ENCODE results near the gene TPSAB1. TPM values are rescaled to one million over a fixed set of nuclear protein-coding genes. Genes with fewer than 3 reads are reported as not detected.

The TPSAB1 gene
- total RNA-seq, 4 donors from 2014 or later: 39.8 to 94.6 (median 63.9) TPM

- peaks cover 89% of the 10 kb centered on the region for H3K27me3 ChIP-seq
- 69% methylated on average over 5 of the region's 7 CpGs; no CpG with 5 or more reads in 1 of the 2 donors for WGBS, 2 donors (ENCODE audit: low coverage in 1 of 2)
Measured at GRCh38 chr16:1274767-1275166, 34.3 kb downstream of the TPSAB1 start.

GRCh38 chr16:1275791-1276579, 35.5 kb downstream of the TPSAB1 start:
- H3K9me3 ChIP-seq: peaks cover 0 to 8% (median 0%) of the 10 kb centered on the region in 3 donors
- H3K27me3 ChIP-seq: peaks cover 88% of the 10 kb centered on the region
- no peak for TF ChIP-seq CTCF (IDR thresholded peaks at IDR 0.05)
- TF ChIP-seq EP300 (IDR thresholded peaks at IDR 0.05): no peak
- no peak for TF ChIP-seq POLR2A (IDR thresholded peaks at IDR 0.05)
- no peak for TF ChIP-seq POLR2AphosphoS5 (IDR thresholded peaks at IDR 0.05)
- WGBS, 2 donors (ENCODE audit: low coverage in 1 of 2): 50% methylated on average over 2 of the region's 30 CpGs; no CpG with 5 or more reads in 1 of the 2 donors
- H3K27ac ChIP-seq: no peak overlapping the region
- no peak for ATAC-seq
- H3K4me3 ChIP-seq: no peak overlapping the region
- peaks cover 0 to 11% (median 3%) of the 10 kb centered on the region in 3 donors for H3K4me1 ChIP-seq
- no peaks in the 10 kb centered on the region for H3K36me3 ChIP-seq

More at GRCh38 chr16:1274767-1275166, 34.3 kb downstream of the TPSAB1 start:
- Histone ChIP-seq H3K9me3 (peaks cover 0 to 8% (median 0%) of the 10 kb centered on the region in 3 donors), H3K4me1 (peaks cover 0 to 11% (median 3%) of the 10 kb centered on the region in 3 donors), H3K4me3 (no peak overlapping the region), H3K27ac (no peak overlapping the region), H3K36me3 (no peaks in the 10 kb centered on the region)
- no peak for ATAC-seq
- no peak for TF ChIP-seq EP300 (IDR thresholded peaks at IDR 0.05)
- no peak for TF ChIP-seq POLR2AphosphoS5 (IDR thresholded peaks at IDR 0.05)
- TF ChIP-seq CTCF (IDR thresholded peaks at IDR 0.05): no peak
- TF ChIP-seq POLR2A (IDR thresholded peaks at IDR 0.05): no peak

DNA sequence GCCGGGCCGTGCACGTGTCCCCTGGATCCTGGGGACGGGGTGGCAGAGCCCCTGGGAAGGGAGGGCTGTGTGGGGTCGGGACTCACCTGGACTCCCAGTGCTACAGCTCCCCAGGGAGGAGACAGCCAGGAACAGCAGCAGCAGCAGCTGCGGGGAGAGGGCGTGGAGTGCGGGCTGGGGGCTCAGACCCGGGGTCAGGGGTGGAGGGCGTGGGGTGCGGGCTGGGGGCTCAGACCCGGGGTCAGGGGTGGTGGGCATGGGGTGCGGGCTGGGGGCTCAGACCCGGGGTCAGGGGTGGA, 36.0 kb downstream of the TPSAB1 start:
- no CpG with 5 or more reads among the region's 14 CpGs for WGBS, 2 donors (ENCODE audit: low coverage in 1 of 2)
- ATAC-seq: no peak
- no peak overlapping the region for H3K4me3 ChIP-seq
- no peaks in the 10 kb centered on the region for H3K36me3 ChIP-seq
- no peak overlapping the region for H3K27ac ChIP-seq
- H3K9me3 ChIP-seq: peaks cover 0 to 8% (median 0%) of the 10 kb centered on the region in 3 donors
- peaks cover 86% of the 10 kb centered on the region for H3K27me3 ChIP-seq
- peaks cover 0 to 7% (median 3%) of the 10 kb centered on the region in 3 donors for H3K4me1 ChIP-seq
- TF ChIP-seq EP300 (IDR thresholded peaks at IDR 0.05) (no peak), CTCF (IDR thresholded peaks at IDR 0.05) (no peak), POLR2AphosphoS5 (IDR thresholded peaks at IDR 0.05) (no peak), POLR2A (IDR thresholded peaks at IDR 0.05) (no peak)

DNA sequence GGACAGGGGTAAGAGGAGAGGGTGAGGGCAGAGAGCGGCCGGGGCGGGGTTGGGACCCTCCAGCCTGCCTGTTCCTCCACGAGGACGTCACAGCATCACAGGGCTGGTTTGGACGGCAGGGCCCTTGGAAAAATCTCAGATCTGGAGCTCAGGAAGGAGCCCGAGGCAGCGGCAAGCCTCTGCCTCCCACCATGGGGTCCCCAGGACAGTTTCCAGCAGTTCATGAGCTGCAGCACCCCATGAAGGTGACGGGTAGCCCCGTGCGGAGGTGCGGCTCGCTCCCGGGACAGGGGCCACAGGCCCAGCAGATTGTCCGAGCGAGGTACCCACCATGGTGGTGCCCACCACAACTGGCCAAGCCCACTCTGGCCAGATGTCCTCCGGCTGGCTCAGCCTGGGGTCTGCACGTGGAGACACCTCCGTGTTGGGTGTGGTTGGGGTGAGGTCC, 36.7 kb downstream of the TPSAB1 start:
- no peak for ATAC-seq
- 50% methylated on average over 2 of the region's 19 CpGs; no CpG with 5 or more reads in 1 of the 2 donors for WGBS, 2 donors (ENCODE audit: low coverage in 1 of 2)
- H3K4me1 ChIP-seq: peaks cover 0 to under 1% (median 0%) of the 10 kb centered on the region in 3 donors

More for the DNA sequence above, 36.7 kb downstream of the TPSAB1 start:
- Histone ChIP-seq H3K4me3 (no peak overlapping the region), H3K9me3 (peaks cover 0 to 8% (median 0%) of the 10 kb centered on the region in 3 donors), H3K27me3 (peaks cover 86% of the 10 kb centered on the region), H3K36me3 (no peaks in the 10 kb centered on the region), H3K27ac (no peak overlapping the region)
- no peak for TF ChIP-seq EP300 (IDR thresholded peaks at IDR 0.05)
- no peak for TF ChIP-seq POLR2A (IDR thresholded peaks at IDR 0.05)
- no peak for TF ChIP-seq POLR2AphosphoS5 (IDR thresholded peaks at IDR 0.05)
- TF ChIP-seq CTCF (IDR thresholded peaks at IDR 0.05): no peak
